Activated CD8-positive, alpha-beta memory T cell treated with anti-CD3 and anti-CD28 coated beads, Interleukin-2, amount 50 U/mL, for 1 hour (primary cell): ENCODE measurements around the gene HTR2C.
"Not testable (repeated sequence)": the region's sequence is repeated elsewhere in the genome, so short reads cannot be mapped to it uniquely, and the experiment has no call there.

Experiments used
- DNase-seq: peaks from one replicate; pipeline ENCODE4 v3.0.0-alpha.2; 2020; ENCODE audit errors: extremely low read depth

The HTR2C gene

GRCh38 chrX:114583646-114584374, at the start of gene HTR2C:
Gene HTR2C (plus strand): TSS chrX:114584086. CDS start chrX:114726937, 142,851 bp downstream.
- DNase-seq: no peak

GRCh38 chrX:114580336-114580735, 3.5 kb upstream of the HTR2C start:
- no peak for DNase-seq

- no peak for DNase-seq
Measured at GRCh38 chrX:114581528-114582263, 2.2 kb upstream of the HTR2C start.

GRCh38 chrX:114582264-114582632, 1.6 kb upstream of the HTR2C start:
- DNase-seq: no peak

- DNase-seq: no peak
Measured at GRCh38 chrX:114582698-114583395, 1.0 kb upstream of the HTR2C start.

- DNase-seq: no peak
Measured at GRCh38 chrX:114584375-114584943, 573 bp downstream of the HTR2C start.

GRCh38 chrX:114584983-114585842, 1.3 kb downstream of the HTR2C start:
- no peak for DNase-seq

GRCh38 chrX:114591121-114591520, 7.2 kb downstream of the HTR2C start:
- no peak for DNase-seq

GRCh38 chrX:114599305-114599704, 15.4 kb downstream of the HTR2C start:
- DNase-seq: no peak

GRCh38 chrX:114599911-114600310, 16.0 kb downstream of the HTR2C start:
- no peak for DNase-seq

GRCh38 chrX:114606619-114607018, 22.7 kb downstream of the HTR2C start:
- not testable (repeated sequence) for DNase-seq

- DNase-seq: no peak
Measured at GRCh38 chrX:114611018-114611619, 27.2 kb downstream of the HTR2C start.

GRCh38 chrX:114615765-114616164, 31.9 kb downstream of the HTR2C start:
- no peak for DNase-seq

GRCh38 chrX:114619874-114620273, 36.0 kb downstream of the HTR2C start:
- DNase-seq: no peak

GRCh38 chrX:114626323-114626722, 42.4 kb downstream of the HTR2C start:
- DNase-seq: no peak

GRCh38 chrX:114635986-114636385, 52.1 kb downstream of the HTR2C start:
- no peak for DNase-seq

- DNase-seq: no peak
Measured at GRCh38 chrX:114650351-114650750, 66.5 kb downstream of the HTR2C start.

- DNase-seq: no peak
Measured at GRCh38 chrX:114675365-114675764, 91.5 kb downstream of the HTR2C start.

GRCh38 chrX:114700533-114700932, 116.6 kb downstream of the HTR2C start:
- DNase-seq: not testable (repeated sequence)

- DNase-seq: no peak
Measured at GRCh38 chrX:114709406-114709805, 125.5 kb downstream of the HTR2C start.

- DNase-seq: no peak
Measured at GRCh38 chrX:114710571-114710970, 126.7 kb downstream of the HTR2C start.
